Hepatocyte (in vitro differentiated cells): ENCODE measurements around the gene NMNAT2. TPM values are rescaled to one million over a fixed set of nuclear protein-coding genes. Genes with fewer than 3 reads are reported as not detected.

Experiments used
- DNase-seq: peaks from one replicate; pipeline ENCODE4 v3.0.0-alpha.2; 2016; ENCODE audit warnings: low spot score
- H2AFZ ChIP-seq: fragments of 200-600 bp; sonication (generic); 2 replicates; pipeline ENCODE4 v1.6.0; 2016; ENCODE audit warnings: antibody characterized with exemption, mild to moderate bottlenecking
- H3K27ac ChIP-seq: fragments of 200-600 bp; sonication (generic); 2 replicates; pipeline ENCODE4 v1.5.1; 2016; ENCODE audit warnings: mild to moderate bottlenecking
- H3K27me3 ChIP-seq: fragments of 200-600 bp; sonication (generic); 2 replicates; pipeline ENCODE4 v1.6.1; 2016
- H3K36me3 ChIP-seq: fragments of 200-600 bp; sonication (generic); replicated peaks from 2 replicates; pipeline ENCODE4 v1.5.1; 2016; ENCODE audit warnings: low read depth; ENCODE audit not compliant: insufficient read depth
- H3K4me1 ChIP-seq: fragments of 200-600 bp; sonication (generic); 2 replicates; pipeline ENCODE4 v1.5.1; 2016; ENCODE audit warnings: mild to moderate bottlenecking, moderate library complexity; ENCODE audit not compliant: insufficient read depth
- H3K4me2 ChIP-seq: fragments of 200-600 bp; sonication (generic); 2 replicates; pipeline ENCODE4 v1.6.0; 2016
- H3K4me3 ChIP-seq: fragments of 200-600 bp; sonication (generic); 2 replicates; pipeline ENCODE4 v1.5.1; 2016; ENCODE audit warnings: mild to moderate bottlenecking
- H3K79me2 ChIP-seq: fragments of 200-600 bp; sonication (generic); 2 replicates; pipeline ENCODE4 v1.6.0; 2017; ENCODE audit warnings: mild to moderate bottlenecking
- H3K9me2 ChIP-seq: fragments of 200-600 bp; sonication (generic); replicated peaks from 2 replicates; pipeline ENCODE4 v1.6.0; 2017; ENCODE audit warnings: mild to moderate bottlenecking; ENCODE audit not compliant: insufficient read depth
- H3K9me3 ChIP-seq: fragments of 200-600 bp; sonication (generic); 2 replicates; pipeline ENCODE4 v1.5.1; 2016; ENCODE audit warnings: low read depth, mild to moderate bottlenecking
- H4K20me1 ChIP-seq: fragments of 200-600 bp; sonication (generic); 2 replicates; pipeline ENCODE4 v1.6.0; 2016; ENCODE audit warnings: mild to moderate bottlenecking; ENCODE audit not compliant: insufficient read depth, poor library complexity, severe bottlenecking
- CTCF ChIP-seq: fragments of 200-600 bp; sonication (generic); IDR thresholded peaks from 2 replicates; pipeline ENCODE4 v1.5.1; 2016; ENCODE audit warnings: antibody characterized with exemption, mild to moderate bottlenecking; ENCODE audit not compliant: poor library complexity
- EZH2 ChIP-seq: fragments of 200-600 bp; sonication (generic); IDR thresholded peaks from 2 replicates; pipeline ENCODE4 v1.6.1; 2016; ENCODE audit warnings: antibody characterized with exemption, mild to moderate bottlenecking, borderline replicate concordance
- EZH2phosphoT487 ChIP-seq: fragments of 200-600 bp; sonication (generic); IDR thresholded peaks from one replicate; pipeline ENCODE4 v1.6.1; 2018; ENCODE audit warnings: antibody characterized with exemption, mild to moderate bottlenecking, low read depth, moderate library complexity; ENCODE audit not compliant: unreplicated experiment, severe bottlenecking
- WGBS: methylation state at CpG from one replicate; pipeline ENCODE4 v1.1.6; 2016; ENCODE audit warnings: low lambda C conversion rate; ENCODE audit errors: missing lambda C conversion rate; 5-methylcytosine and 5-hydroxymethylcytosine counted together
- polyA plus RNA-seq: library from polyadenylated mRNA; unstranded; fragments of >200 nt; fragmentation: Nextera tagmentation; extraction: Ambion mirVana; gene quantifications from 2 replicates; pipeline ENCODE4 v1.2.1, GENCODE V29; 2016
- total RNA-seq: library from RNA; depleted of rRNA; stranded (reverse); fragments of >200 nt; gene quantifications from 2 replicates; pipeline ENCODE4 v1.2.3, GENCODE V29; 2014

NMNAT2 gene
- total and polyA plus RNA-seq, 2 experiments from 2014 or later = 0.66 to 1.00 TPM

GRCh38 chr1:183215936-183216335 lies 202.2 kb downstream of the NMNAT2 start:
- DNase-seq = no peak
- no peaks in the 10 kb centered on the region for H4K20me1 ChIP-seq
- no peak overlapping the region for H3K4me2 ChIP-seq
- no peaks in the 10 kb centered on the region for H3K36me3 ChIP-seq
- H3K27ac ChIP-seq = no peak overlapping the region
- no peaks in the 10 kb centered on the region for H3K79me2 ChIP-seq
- WGBS = 97% methylated on average over 4 of the region's 4 CpGs
- no peaks in the 10 kb centered on the region for H3K4me1 ChIP-seq
- H3K9me2 ChIP-seq = no peaks in the 10 kb centered on the region
- H3K4me3 ChIP-seq = no peak overlapping the region
- no peak for TF ChIP-seq EZH2
- no peak for TF ChIP-seq EZH2phosphoT487
- TF ChIP-seq CTCF = no peak
- no peaks in the 10 kb centered on the region for H3K27me3 ChIP-seq
- no peaks in the 10 kb centered on the region for H3K9me3 ChIP-seq
- H2AFZ ChIP-seq = no peak overlapping the region

GRCh38 chr1:183215076-183215720 lies 203.0 kb downstream of the NMNAT2 start:
- no peaks in the 10 kb centered on the region for H3K9me2 ChIP-seq
- H3K4me2 ChIP-seq = no peak overlapping the region
- no peaks in the 10 kb centered on the region for H3K9me3 ChIP-seq
- H4K20me1 ChIP-seq = no peaks in the 10 kb centered on the region
- H3K4me3 ChIP-seq = no peak overlapping the region
- WGBS = 72% methylated on average over 13 of the region's 13 CpGs
- DNase-seq = no peak
- H3K79me2 ChIP-seq = no peaks in the 10 kb centered on the region
- TF ChIP-seq CTCF (no peak), EZH2 (no peak), EZH2phosphoT487 (no peak)
- H3K27ac ChIP-seq = no peak overlapping the region
- no peaks in the 10 kb centered on the region for H3K27me3 ChIP-seq
- no peaks in the 10 kb centered on the region for H3K36me3 ChIP-seq
- H3K4me1 ChIP-seq = no peaks in the 10 kb centered on the region
- H2AFZ ChIP-seq = no peak overlapping the region

GRCh38 chr1:183214021-183214970 lies 203.9 kb downstream of the NMNAT2 start:
- 86% methylated on average over 5 of the region's 5 CpGs for WGBS

More at GRCh38 chr1:183214021-183214970, 203.9 kb downstream of the NMNAT2 start:
- Histone ChIP-seq H3K4me3 (no peak overlapping the region), H3K79me2 (no peaks in the 10 kb centered on the region), H3K27me3 (no peaks in the 10 kb centered on the region), H3K9me2 (no peaks in the 10 kb centered on the region), H3K4me2 (no peak overlapping the region), H2AFZ (no peak overlapping the region), H4K20me1 (no peaks in the 10 kb centered on the region), H3K9me3 (no peaks in the 10 kb centered on the region), H3K27ac (no peak overlapping the region), H3K4me1 (no peaks in the 10 kb centered on the region), H3K36me3 (no peaks in the 10 kb centered on the region)
- no peak for TF ChIP-seq EZH2phosphoT487
- no peak for TF ChIP-seq EZH2
- no peak for TF ChIP-seq CTCF
- no peak for DNase-seq
